HG02610 (cell line): ENCODE data around the gene NSL1.
"Not testable (repeated sequence)": the region's sequence is repeated elsewhere in the genome, so short reads cannot be mapped to it uniquely, and the experiment has no call there.

Experiments used
- ATAC-seq: cut with Tn5 transposase; IDR thresholded peaks from one replicate; pipeline ENCODE4 v1.9.1; 2021; ENCODE audit warnings: mild to moderate bottlenecking, moderate library complexity; ENCODE audit not compliant: unreplicated experiment

The NSL1 gene

DNA sequence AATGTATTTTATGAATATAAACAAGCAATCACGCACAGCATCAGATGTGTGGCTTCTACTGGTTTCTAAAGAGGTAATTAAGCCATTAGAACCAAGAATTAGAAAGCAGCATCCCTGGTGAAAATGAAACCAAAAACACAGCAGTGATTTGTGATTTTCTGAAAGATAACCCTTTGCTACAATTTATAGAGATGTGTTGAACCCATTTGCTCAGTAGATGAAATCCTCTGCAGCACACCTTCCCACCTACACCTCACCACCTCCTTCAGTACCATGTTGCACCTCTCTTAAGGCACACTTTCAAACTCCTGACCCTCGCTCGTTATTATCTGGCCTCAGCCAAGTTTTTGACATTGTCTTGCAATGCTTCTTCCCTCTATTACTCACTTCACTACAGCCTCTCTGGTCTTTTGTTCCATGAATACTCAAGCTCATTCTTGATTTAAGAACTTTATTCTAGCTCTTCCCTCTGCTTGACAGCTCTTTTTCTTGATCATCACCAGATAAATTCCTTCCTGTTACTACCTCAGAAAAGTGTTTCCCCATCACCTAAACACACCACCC, 38.6 kb downstream of the NSL1 start:
- no peak for ATAC-seq

DNA sequence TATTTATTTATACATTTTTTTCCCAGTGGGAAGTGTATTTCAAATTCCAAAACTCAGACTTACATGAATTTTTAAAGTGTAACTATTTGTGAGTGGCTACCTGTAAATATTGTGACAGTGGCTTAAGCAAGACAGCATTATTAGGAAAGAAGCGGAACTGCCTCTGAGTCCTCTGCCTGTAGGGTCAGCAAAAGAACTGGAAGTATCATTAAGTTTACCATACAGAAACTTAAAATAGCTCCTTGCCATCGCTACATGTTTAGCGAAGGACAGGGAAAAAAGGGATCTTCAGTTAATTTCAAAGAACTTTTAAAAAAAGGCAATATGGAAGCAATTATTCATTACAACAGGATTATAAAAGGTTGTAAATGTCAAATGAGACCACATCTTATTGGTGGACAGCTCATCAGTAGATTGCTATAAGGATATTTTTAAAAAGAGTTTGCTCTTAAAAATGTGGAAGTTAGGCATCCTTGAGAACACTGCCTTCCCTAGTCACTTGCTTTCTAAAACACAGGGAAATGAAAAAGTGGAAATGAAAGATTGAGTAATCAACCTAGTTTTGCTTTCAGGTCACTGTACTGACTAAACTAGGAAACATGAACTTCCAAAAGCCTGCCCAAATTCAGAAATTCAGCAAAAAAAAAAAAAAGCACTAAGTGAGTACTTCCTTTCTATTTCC, 39.2 kb downstream of the NSL1 start:
- no peak for ATAC-seq

DNA sequence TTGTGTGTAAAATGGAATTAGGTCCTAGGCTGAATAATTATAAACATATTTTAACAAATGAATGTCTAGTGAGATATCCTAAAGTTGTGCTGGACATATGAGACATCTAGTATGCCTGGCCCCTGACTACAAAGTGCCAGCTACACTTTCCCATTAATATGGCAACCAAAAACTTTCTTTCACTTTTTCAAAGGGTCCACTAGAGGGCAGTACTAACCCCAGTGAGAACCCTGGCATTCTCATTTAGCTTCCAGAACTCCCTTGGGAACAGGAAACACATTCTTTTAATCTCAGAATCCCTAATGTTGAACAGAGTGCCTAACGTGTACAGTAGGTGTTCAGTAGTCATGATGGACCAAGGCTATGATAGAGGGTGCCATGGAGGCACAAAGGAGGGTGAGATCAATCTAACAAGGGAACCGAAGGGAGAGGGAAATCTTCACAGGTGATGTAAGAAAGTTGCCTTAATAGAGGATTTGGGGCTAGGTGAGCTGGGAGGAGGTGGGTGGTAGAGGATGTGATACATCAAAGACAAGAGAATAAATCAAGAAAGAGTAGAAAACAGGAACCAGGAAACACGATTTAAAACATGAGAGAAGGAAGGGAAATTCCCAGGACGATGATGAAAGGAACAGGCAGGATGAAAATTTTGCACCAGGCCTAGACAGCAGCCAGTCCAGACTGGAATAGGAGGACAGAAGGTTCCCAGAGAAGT, 41.6 kb downstream of the NSL1 start:
- peak; percentile 58 for ATAC-seq

DNA sequence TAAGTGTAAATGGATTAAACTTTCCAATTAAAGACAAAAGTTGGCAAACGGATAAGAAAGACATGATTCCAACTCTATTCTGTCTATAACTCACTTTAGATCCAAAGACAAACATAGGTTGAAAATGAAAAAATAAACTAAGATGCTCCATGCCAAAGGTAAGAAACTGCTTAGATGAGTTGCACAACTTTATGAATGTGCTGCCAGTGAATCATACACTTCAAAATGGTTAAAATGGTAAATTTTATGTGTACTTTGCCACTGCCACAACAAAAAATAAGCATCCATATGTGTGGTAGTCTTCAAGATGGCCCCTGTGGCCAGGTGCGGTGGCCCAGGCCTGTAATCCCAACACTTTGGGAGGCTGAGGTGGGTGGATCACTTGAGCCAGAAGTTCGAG, 45.0 kb downstream of the NSL1 start:
- no peak for ATAC-seq

DNA sequence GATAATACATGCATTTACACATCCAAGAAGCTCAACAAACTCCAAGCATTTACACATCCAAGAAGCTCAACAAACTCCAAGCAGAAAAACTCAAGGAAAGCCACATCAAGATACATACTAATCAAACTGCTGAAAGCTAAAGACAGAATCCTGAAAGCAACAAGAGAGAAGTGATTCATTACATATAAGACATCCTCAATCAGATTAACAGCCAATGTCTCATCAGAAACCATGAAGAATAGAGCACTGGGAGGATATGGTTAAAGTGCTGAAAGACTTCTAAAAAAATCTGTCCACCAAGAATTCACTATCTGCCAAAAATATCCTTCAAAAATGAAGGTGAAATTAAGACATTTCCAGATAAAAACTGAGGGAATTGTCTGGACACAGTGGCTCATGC, 46.3 kb downstream of the NSL1 start:
- ATAC-seq = no peak

DNA sequence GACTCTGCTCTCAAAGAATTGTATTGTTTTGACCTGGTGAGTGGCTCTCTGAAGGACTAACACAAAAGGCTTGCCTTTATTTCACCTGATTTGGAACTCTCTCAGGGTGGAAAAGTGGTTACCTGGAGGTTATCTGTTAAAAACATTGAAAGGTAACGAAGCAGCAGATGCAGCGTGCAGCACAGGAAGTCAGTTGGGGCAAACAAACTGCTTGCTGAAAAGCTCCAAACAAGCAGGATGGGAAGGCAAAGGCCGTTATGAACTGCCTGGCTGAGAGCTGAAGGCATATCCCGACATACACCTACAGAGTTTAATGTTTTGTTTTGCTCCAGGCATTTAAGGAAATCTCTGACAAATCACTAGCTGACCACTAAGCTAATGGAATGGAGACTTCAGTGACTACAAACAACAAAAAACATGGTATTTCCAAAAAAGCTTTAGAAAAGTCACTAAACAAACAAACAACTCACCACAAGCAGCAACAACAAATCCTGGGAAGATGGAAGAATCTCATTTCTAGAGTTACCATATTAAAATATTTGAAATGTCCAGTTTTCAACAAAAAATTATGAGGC, 47.6 kb downstream of the NSL1 start:
- no peak for ATAC-seq

DNA sequence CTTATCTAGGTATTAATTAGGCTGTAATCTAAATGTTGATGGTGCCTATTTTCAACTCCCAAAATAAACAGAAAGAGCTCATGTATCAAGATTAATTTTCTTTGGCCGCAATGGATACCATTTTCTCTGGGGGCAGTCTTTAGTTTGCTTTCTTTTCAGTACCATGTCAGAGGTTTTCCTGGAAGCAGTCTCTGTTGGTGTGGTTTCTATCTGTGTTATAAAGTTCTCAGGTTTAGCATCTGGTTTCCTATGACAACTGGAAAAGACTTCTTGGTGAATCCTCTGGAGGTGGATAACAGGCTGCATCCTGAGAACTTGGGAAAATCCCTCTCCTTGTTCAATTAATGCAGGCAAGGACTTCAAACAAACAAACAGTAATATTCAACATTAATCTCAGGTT, 53.2 kb downstream of the NSL1 start:
- ATAC-seq = no peak

DNA sequence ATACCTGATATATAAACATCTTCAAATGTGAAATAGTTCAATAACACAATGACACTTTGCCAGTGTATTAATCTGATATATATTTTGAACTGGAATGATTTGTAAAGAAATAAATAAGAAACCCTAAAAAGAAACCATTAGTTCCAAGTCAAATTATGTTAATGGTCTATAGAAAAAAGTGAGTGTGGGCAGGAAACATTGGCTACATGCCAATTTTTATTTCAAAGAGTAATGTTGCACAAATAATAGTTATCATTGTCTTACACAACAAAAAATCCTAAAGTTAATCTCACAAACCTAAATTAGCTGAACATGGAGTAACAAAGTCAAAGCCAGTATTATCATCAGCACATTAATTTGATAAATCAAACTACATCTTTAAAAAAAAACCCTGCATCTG, 54.0 kb downstream of the NSL1 start:
- ATAC-seq = no peak

DNA sequence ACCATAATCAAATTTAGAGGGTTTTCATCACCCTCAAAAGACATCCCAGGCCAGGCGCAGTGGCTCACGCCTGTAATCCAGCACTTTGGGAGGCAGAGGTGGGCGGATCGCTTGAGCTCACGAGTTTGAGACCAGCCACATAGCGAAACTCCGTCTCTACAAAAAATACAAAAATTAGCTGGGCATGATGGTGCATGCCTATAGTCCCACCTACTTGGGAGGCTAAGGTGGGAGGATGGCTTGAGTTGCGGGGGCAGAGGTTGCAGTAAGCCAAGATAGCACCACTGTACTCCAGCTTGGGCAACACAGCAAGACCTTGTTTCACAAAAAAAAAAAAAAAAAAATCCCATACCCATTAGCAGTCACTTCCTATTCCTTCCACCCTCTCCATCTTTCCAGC, 58.5 kb downstream of the NSL1 start:
- ATAC-seq = no peak

DNA sequence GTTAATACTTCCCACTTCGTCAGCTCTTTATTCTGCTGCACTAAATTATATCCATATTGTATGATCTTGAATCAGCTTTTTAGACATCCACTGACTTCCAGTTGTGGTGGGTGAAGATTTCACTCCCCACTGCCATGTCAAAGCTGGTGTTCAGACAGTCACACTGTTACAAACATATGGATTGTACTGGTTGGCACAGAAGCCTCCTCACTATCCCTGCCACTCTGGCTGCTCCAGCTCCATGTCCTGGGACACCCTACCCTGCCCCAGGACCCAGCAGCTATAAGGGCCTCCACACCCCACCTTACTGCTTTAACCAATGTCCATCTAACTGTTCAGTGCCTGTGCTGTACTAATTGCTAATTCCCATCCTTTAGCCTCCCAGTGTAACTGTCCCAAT, 59.9 kb downstream of the NSL1 start:
- ATAC-seq = no peak

DNA sequence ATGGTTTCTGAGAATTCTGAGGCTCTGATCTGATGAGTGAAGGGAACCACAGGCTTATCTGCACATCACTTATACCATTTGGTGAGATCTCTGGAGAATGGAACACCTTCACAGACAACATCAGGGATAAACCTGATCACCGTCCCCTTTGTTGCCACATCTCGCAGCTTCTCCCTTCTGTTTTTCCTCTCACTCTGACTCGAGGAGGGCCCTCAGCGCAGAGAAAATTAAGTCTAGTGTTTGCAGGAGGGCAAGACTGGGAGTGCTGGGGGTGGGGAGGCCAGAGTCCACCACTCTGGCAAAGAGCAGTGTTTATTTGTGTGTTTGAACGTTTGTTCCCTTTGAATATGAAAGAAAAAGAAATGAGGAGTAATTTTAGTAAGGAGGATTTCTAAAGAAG, 63.0 kb downstream of the NSL1 start:
- ATAC-seq = no peak

DNA sequence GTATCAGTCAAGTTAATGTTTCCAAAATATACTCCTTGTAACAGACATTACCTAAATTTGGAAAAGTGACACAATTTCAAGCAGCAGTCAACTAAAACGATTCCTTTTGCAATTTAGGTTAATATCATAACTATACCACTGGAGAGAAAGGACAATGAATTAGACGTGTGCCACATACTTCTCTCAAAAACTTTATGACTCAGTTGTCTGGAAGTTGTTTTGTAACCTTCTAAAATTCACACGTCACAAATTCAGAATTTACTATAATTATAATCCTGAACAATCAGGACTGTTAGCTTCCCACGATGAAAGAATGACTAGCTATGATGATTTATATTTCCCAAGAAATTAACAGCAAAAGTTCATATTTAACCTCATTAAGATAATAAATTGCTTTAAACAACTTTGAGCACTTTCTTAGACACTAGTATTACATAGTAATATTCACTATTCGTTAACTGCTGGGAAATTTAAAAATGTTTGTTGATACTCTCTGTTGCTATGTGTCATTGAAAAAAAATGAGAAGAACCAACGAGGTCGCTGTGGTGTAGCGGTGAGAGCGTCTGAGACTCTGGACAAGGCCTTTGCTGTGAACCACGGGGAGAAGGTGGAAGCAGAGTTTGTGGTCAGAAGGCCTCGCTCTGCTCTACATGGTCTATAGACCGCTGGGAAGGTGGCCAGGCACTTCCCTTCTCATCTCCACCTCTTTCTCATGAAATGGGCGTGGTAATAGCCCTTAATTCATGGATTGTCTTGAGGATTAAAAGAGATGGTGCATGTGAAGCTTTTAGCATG, 64.0 kb downstream of the NSL1 start:
- ATAC-seq = no peak

DNA sequence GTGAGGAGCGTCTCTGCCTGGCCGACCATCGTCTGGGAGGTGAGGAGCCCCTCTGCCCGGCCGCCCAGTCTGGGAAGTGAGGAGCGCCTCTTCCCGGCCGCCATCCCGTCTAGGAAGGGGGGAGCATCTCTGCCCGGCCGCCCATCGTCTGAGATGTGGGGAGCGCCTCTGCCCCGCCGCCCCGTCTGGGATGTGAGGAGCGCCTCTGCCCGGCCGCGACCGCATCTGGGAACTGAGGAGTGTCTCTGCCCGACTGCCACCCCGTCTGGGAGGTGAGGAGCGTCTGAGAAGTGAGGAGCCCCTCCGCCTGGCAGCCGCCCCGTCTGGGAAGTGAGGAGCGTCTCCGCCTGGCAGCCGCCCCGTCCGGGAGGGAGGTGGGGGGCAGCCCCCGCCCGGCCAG, 66.9 kb downstream of the NSL1 start:
- not testable (repeated sequence) for ATAC-seq

DNA sequence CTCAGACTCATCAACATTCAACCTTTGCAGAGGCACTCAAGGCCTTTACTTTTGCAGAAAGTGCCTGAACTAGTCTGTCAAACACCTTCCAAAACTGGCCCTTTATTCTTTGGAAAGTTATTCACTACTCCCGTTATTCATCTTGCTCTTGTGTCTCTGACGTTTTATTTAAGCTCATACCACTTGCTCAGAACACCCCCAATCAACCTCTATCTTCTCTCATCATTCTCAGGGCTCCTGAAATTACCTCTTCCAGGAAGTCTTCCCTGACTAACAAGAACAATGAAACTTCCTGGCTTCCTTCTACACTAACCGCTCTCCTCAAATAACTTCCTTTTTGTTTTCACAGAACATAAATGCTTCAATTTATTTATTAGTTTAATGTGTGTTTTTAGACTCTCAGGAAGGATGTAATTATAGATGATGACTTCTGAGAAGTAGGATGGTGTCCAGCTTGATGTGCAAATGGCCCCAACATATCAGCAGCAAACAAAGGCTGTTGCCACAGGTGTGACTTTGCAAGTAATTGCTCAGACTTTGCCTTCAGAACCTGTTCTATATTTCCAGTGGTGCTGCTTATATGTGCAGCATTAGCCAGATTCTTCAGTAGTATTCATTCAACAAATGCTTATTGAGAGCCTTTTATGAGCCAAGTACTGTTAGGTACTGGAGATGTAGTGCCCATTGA, 69.2 kb downstream of the NSL1 start:
- no peak for ATAC-seq

DNA sequence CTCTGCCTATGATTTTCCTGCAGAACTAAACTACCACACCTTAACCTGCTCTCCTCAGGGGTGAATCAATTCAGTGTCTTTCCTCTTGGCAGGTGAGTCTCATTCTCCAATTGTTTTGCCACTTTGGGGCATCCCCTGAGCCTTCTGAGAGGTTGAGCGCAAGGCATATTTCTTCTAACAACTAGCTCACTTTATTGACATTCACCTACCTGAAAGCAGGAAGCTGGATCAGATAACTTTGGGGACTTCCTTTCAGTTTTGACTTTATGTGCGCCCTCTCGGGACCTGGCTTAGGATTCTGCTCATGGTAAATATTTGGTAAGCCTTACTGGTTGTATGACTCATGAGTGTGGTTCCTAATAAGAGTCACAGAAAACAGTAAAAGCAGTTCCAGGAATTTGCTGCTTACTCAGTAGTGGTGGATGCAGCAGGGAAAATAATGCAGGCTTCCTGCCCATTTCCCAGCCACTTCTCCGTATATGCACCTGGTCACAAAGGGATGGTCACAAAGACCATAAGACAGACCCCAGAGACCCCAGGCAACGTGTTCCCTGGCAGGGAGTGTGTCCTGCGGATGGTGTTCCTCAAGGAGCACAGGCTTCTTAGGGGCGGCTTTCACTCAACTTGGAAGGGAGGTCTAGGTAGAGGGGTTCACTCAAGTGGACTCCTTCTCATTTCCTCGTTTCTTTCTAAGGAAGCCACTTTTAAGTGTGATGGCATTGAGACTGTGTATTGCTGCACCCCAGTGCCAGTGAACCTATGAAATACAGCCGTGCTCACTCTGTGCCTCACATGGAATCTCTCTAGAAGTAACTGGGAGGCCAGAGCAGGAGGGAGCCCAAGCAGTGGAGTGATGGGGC, 70.0 kb downstream of the NSL1 start:
- ATAC-seq = peak; percentile 67

DNA sequence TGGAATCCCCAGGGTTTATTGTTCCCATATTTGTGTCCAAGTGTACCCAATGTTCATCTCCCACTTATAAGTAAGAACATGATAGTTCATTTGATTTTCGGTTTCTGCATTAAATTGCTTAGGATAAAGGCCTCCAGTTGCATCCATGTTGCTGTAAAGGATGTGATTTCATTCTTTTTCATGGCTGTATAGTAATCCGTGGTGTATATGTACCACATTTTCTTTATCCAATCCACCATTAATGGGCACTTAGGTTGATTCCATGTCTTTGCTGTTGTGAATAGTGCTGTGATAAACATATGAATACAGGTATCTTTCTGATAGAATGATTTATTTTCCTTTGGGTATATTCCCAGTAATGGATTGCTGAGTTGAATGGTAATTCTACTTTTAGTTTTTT, 71.9 kb downstream of the NSL1 start:
- no peak for ATAC-seq

DNA sequence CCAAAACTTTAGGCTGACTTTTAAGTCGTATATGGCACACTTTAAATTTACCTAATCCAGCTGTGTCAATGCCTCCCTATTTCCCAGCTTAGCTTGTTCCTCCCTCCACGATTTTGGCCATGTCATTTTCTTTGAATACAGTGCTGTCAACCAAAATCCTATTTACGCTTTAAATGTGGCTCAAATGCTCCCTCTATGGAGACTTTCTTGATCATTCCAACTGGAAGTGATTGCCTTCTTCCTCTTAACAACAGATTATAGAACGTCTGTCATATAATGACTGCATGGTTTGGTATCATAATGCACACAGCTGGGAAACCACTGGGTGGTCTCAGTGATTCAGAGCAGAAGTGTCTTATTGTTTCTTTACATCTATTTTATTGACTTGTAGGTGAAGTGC, 73.1 kb downstream of the NSL1 start:
- no peak for ATAC-seq

DNA sequence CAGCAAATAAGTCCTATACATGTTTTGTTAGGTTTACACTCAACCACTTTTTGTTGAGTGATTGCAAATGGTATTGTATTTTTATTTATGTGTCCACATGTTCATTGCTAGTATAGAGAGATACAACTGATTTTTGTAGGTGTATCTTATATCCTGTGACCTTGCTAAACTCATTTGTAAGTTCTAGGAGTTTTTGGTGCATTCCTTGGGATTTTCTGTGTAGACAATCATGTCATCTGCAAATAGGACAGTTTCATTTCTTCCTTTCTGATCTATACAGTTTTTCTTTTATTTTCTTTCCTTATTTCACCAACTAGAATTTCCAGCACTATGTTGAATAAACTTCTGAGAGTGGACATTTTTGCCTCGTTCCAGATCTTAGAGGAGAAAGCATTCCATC, 75.4 kb downstream of the NSL1 start:
- no peak for ATAC-seq

DNA sequence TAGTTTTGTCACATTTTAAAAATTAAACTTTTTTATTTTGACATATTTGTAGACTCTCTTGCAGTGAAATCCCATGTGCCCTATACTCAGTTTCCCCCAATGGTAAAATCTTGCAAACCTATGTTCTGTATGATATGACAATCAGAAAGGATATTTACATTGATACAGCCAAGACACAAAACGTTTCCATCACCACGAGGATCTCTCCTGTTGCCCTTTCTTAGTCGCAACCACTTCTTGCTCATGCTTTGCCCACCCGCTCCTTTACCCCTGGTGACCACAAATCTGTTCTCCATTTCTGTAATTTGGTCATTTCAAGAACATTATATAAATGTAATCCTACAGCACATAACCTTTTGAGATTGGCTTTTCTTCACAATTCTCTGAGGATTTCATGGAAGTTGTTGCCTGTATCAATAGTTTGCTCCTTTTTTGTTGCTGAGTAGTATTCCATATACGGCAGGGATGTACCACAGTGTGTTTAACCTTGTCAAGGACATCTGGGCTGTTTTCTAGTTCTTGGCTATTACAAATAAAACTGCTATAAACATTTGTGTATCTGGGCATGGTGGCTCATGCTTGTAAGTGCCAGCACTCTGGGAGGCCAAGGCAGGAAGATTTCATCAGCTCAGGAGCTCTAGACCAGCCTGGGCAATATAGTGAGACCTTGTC, 78.0 kb downstream of the NSL1 start:
- ATAC-seq = no peak
